Stomach (tissue), 4 donors: ENCODE measurements around the gene HOXC13.

Experiments
- POLR2AphosphoS5 ChIP-seq, 3 donors: sonication (generic); formaldehyde crosslinking; IDR thresholded peaks; one replicate each; pipeline ENCODE4 v1.6.1; 2016; ENCODE audit warnings: antibody characterized with exemption in 3 of 3
- TF ChIP-seq, protein P1 (sequence below), 7 experiments: fragments of 450-650 bp in 4 of 7; fragments of 200-600 bp in 3 of 7; sonication (generic) in 3 of 7; IDR thresholded peaks; one replicate each; pipeline ENCODE4 v1.5.1; 2016 to 2019; ENCODE audit warnings: antibody characterized with exemption in 7 of 7, control low read depth in 2 of 7, mild to moderate bottlenecking in 1 of 7

- TF ChIP-seq, protein P1, sequence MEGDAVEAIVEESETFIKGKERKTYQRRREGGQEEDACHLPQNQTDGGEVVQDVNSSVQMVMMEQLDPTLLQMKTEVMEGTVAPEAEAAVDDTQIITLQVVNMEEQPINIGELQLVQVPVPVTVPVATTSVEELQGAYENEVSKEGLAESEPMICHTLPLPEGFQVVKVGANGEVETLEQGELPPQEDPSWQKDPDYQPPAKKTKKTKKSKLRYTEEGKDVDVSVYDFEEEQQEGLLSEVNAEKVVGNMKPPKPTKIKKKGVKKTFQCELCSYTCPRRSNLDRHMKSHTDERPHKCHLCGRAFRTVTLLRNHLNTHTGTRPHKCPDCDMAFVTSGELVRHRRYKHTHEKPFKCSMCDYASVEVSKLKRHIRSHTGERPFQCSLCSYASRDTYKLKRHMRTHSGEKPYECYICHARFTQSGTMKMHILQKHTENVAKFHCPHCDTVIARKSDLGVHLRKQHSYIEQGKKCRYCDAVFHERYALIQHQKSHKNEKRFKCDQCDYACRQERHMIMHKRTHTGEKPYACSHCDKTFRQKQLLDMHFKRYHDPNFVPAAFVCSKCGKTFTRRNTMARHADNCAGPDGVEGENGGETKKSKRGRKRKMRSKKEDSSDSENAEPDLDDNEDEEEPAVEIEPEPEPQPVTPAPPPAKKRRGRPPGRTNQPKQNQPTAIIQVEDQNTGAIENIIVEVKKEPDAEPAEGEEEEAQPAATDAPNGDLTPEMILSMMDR (IDR thresholded peaks at IDR 0.05), result no peak
- TF ChIP-seq POLR2AphosphoS5 (IDR thresholded peaks at IDR 0.05), result no peak
Measured at GRCh38 chr12:53994009-53994263, 55.3 kb downstream of the HOXC13 start.
